CD4-positive, alpha-beta T cell treated with Interleukin-17A for 4 hours (primary cell): Measurements from ENCODE around the gene BSDC1.

ENCODE experiments used
- DNase-seq: peaks from one replicate; pipeline ENCODE4 v3.0.0-alpha.2; 2020; ENCODE audit warnings: mixed read lengths

The BSDC1 gene

GRCh38 chr1:32393832-32394140 lies 455 bp downstream of the BSDC1 start:
- no peak for DNase-seq

DNA sequence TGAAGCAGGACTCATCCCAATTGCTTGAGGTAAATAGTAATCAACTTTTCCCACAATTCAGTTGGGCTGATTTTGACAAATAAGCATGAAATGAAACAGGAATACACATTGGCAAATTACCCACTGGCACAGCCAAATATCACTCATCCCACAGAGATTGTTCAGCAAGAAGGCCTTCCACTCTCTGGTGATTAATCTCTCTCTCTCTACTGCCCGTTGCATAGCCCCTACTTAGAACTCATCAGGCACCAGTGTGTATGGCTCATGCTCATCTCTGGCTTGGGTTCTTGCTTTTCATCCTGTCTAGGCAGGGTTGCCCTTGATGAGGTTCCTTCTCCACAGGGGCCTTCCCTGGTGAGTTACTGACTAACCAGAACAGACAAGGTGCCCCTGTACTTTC lies 1.1 kb downstream of the BSDC1 start:
- DNase-seq, result no peak

- DNase-seq, result no peak
Measured at GRCh38 chr1:32392325-32392724, 1.9 kb downstream of the BSDC1 start.

DNA sequence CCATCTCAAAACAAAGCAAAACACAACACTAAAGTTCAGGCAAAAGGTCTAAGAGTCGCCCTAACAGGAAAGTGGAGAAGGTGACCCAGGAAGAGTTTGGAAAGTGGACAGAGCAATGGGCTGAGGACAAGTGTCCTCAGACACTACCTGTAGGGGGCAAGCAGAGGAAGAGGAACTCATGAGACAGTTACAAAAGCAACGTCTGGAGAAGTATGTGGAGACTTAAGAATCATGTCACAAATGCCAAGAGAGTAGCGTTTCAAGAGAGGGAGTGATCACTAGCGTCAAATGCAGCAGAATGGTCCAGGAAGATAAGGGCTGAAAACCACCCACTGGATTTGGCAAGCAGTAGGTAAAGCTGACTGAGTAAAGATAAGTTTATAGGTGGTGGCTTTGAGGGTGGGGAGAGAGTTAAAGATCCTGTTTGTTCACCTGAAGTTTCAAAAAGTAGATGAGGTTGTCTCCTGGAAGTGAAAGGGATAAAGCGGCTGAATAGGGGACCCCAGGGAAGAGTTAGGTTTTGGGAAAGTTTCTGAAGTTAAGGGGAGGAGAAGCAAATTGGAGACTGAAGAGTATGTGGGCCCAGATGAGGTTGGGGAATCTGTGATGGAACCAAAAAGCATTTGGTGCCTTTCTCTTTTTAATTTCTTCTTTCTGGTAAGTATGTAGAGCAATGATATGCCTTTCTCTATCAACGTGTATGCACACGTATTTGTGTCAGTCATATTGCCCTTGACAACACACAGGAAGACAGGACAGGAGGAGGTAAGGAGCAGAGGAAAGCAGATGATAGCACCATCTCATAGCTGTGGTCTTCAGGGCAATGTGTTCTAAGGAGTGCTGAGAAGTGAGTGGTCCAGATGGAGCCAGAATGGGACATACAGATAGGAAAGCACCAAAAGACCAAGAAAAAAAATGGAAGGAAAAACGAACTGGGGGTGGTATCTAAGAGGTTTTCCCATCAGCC lies 3.1 kb downstream of the BSDC1 start:
- no peak for DNase-seq

DNA sequence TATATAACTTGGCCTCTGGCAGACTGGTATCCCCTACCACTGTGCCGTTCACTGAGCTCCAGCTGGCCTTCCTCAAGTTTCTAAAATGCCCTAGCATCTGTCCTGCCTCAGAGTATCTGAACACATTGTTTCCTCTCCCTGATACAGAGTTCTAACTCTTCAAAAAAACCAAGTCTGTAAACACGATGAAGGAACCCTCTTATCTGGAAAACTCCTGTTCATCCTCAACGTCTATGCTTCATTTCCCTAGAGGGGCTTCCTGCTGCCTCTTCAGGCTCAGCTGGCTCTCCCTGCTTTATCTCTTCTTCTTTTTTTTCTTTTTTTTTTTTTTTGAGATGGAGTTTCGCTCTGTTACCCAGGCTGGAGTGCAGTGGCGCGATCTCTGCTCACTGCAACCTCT lies 5.6 kb downstream of the BSDC1 start:
- DNase-seq, result no peak

DNA sequence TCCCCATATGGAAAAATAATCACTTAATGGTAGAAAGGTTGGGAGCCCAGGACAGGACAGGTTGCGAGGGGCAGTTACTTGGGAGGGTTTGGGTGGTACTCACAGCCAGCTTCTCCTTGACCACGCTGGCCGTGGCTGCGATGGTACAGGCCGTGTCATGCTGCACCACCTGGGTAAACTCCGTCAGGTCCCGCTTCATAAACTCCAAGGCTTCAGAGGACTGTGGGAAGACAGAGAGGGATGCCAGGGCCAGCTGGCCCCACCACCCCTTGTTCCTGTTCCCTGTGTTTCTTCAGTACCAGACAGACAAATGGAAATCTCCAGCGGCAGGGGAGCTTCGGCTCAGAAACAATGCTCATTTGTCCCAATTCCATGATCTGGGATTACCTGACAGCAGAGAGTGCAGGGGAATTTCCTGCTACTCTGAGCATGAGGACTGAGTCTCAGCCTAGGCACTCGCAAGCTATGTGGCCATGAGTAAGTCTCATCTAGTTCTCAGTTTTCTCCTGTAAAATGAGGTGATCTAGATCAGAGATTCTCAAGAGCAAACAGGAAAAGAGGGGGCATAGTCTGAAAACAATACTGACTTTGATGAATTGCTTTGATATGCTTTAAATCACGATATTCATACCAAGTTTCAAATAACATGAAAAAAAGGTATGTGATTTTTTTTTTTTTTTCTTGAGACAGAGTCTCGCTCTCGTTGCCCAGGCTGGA lies 7.4 kb downstream of the BSDC1 start:
- DNase-seq, result peak; percentile 11

- DNase-seq, result no peak
Measured at GRCh38 chr1:32380057-32380456, 14.2 kb downstream of the BSDC1 start.

- DNase-seq, result no peak
Measured at GRCh38 chr1:32377541-32378220, 16.6 kb downstream of the BSDC1 start.

DNA sequence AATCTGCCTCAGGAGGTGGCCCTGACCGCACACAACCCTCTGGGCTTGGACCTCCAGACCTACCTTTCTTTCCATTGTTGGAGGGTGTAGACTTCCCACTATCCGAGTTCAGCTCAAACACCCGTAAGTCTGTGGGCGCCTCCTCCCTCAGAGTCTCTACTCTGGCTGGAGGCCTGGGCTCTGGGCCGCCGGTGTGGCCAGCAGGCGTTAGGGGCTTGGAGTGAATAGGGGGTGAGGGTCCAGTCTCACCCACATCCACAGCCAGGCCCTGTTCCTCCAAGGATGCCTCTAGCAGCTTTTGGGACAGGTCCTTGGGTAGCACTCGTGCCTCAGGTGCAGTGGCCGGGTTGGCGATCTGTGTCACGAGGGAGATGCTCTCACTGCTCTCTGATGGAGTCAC lies 18.0 kb downstream of the BSDC1 start:
- no peak for DNase-seq

GRCh38 chr1:32373996-32374592 lies 20.1 kb downstream of the BSDC1 start:
- no peak for DNase-seq

- DNase-seq, result peak; percentile 74
Measured at GRCh38 chr1:32372149-32372756, 22.0 kb downstream of the BSDC1 start.

DNA sequence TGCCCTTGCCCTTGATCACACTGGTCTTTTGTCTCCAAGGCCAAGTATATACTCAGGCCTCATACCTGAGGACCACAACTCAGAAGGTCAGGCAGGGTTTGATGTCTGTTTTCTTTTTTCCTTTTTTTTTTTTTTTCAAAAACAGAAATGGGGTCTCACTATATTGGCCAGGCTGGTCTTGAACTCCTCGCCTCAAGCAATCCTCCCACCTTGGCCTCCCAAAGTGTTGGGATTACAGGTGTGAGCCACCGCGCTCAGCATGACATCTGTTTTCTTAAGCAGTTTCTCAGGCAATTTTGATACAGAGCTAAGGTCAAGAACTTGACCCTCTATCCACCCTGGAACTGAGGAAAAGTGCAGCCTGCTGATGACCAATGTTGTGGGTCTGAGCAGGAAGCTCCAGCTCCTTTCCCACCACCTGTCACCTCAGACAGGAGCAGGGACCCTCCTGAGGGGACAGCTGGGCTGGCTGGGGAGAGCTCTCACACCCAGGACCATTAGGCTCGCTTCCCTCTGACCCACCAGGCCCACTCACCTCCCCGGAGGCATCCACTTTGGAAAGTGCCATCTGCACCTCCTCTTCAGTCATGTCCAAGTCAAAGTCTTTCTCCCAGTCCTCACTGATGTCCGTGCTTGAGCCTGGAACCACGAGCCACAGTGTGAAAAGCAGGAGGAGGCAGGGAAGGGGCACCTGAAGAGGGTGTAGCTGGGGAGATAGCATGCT lies 26.2 kb downstream of the BSDC1 start:
- no peak for DNase-seq

- no peak for DNase-seq
Measured at GRCh38 chr1:32365445-32365844, 28.8 kb downstream of the BSDC1 start.

GRCh38 chr1:32364836-32365235 lies 29.4 kb downstream of the BSDC1 start:
- no peak for DNase-seq

GRCh38 chr1:32363713-32364112 lies 30.5 kb downstream of the BSDC1 start:
- DNase-seq, result no peak

GRCh38 chr1:32362474-32363313 lies 31.5 kb downstream of the BSDC1 start, which contains the start of the genes FAM229A and TSSK3:
Gene FAM229A, minus strand, starts transcription at chr1:32362485. Its CDS starts 394 bp downstream, at chr1:32362091.
Gene TSSK3, plus strand, starts transcription at chr1:32362539. Its CDS starts 163 bp downstream, at chr1:32362702.
- no peak for DNase-seq

DNA sequence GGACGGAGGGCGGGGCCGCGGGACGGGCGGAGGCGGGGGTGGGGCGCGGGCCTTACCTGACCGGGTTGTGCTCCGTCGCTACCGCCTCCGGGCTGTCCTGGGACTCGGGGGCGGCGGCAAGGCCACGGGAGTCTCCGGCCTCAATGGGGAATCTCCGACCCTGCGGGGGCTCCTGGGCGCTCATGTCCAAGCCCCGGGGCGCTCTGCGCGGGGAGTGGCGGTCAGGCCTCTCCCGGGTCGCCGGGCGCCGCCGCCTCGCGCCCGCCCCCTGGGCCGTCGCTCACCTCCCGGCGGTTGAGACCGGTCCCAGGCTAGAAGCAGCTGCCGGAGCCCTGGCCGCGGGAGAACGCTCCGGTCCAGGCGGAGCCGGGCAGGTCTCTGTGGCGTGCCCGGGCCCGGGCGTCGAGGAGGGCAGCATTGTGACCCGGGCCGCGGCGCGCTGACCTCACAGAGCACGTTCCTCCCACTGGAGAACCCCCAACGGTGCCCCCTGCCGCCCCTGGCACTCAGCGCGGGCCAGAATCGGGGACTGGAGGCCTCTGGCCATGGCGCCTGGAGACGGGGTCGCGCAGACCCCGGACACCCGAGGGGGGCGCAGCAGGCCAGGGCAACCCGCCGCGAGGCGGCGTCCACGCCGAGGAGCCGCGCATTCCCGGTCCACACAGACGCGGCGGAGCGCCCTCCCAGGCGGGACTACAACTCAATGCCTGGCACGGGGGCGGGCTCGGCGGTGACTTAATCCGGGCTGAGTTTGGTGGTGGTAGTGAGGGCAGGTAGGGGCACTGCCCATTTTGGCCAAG lies 32.4 kb downstream of the BSDC1 start:
- peak; percentile 59 for DNase-seq

GRCh38 chr1:32361308-32361673 lies 33.0 kb downstream of the BSDC1 start:
- DNase-seq, result no peak

DNA sequence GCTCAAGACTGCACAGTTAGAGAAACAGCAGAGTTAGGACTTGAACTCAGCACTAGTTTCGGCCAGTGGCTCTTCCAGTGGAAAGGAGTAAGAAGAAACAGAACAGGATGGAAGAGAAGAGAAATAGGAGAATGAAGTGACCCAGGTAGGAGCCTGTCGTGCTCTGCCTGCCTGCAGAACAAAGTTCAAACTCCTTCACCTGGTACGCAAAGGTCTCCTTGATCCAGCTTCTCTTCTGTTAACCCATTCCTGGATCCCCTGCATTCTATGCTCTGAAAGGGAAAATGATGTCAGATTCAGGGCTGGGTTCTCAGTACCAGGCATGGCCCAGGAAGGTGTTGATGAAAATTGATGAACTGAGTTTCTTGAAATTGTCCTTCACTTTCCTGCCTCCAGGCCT lies 35.8 kb downstream of the BSDC1 start:
- DNase-seq, result no peak

DNA sequence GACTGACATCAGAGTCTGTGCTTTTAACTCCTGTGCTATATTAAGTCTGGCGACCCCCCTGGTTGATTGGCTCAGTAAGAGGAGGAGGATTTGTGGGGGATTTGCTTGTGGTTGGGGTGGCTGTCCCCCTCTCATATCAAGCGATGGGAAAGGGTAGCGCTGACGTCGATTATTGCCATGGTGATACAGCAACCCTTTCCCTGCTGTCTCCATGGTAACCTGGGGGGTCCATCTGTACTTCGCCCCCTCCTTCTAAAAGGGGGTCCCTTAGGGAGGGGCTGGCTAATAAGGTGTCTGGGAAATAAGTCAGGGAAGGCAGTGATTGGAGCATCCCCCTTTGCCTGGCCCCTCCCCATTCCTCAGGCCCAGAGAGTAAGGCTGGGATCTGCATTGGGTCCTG lies 36.6 kb downstream of the BSDC1 start:
- no peak for DNase-seq
